ENCODE results near the gene AASS. TPM values are rescaled to one million over a fixed set of nuclear protein-coding genes. Genes with fewer than 3 reads are reported as not detected.

AASS gene
- total and polyA plus RNA-seq, 2 of the 8 experiments (the other 6 are each of a cell fraction or from before 2014, with no cell fraction given), result 203 to 394 TPM

- TF ChIP-seq BRCA1 (IDR thresholded peaks at IDR 0.05; ENCODE audit: low read depth, low read length) (no peak), ATF3 (IDR thresholded peaks at IDR 0.05; ENCODE audit: insufficient read depth, low read depth, low read length) (no peak)
Observed at GRCh38 chr7:122059542-122059941, 84.5 kb downstream of the AASS start (continued).

Measured in H1 (cell line).